Measurements from ENCODE around the gene FAM20B.
A peak's percentile ranks its signal among the peaks of the same experiment; 100 is the strongest.

FAM20B gene

DNA sequence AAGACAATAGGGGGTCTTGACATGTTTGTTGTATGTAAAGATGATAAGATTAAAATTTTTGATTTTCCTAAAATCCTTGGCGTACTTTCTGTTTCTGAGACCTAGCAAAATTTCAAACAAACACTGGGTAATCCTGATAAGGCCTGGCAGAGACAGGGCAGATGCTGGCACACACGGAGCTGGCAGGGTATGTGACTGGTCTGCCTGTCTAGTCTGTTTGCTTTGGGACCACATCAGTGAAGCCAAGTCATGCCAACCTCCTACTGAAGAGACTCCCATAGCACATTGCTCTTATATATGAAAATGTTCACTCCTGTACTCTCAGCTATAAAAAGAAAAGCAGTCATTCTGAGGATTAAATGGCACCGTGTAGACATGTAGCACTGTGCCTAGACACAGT, 70.2 kb downstream of the FAM20B start:
- DNase-seq = no peak

DNA sequence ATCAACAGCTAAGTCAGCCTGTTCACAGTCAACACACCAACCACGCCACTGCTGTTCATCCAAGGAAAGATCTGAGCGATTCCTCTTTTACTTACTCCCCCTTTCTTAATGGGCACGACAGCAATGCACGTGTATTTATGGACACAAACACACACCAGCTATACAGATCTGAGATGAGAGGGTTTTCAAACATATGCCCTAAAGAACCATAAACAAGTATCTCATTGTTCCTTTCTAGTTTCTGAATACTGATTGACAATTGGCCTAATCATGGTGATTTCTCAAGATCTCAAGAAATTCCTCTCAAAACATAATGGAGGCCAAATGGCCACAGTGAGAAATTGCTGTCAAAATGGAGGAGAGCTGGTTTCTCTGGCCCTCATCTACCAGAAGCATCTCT, 74.2 kb downstream of the FAM20B start:
- DNase-seq = no peak

DNA sequence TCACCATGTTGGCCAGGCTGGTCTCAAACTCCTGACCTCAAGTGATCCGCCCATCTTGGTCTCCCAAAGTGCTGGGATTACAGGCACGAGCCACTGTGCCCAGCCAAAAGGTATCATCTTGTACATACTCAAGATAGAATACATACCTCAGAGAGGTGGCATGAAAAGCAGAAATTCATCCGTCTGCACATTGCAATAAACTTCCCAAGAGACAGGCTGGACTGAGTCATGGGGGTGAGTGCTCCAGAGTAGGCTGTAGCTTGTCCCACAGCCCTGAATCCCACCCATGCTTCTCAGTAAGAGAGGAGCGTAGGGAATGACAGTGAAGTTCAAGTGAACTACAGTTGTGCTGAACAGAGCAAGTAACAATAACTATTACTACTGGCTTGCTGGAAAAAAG, 75.9 kb downstream of the FAM20B start:
- DNase-seq = no peak

DNA sequence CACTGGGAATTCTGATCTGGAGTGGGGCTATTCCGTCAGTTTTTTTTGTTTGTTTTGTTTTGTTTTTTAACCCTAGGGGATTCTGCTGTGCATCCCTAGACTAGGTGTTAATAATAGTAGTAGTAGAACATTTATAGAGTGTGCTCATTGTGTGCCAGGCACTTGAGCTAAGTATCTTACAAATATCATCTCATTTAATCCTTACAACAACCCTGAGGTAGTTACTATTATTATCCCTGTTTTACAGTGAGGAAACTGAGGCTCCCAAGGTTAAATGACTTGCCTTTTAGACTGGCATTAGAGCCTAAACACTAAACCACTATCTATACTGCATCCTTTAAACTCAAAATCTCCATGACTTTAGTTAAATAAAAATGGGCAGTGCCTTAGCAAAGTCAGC, 78.3 kb downstream of the FAM20B start:
- DNase-seq = no peak

DNA sequence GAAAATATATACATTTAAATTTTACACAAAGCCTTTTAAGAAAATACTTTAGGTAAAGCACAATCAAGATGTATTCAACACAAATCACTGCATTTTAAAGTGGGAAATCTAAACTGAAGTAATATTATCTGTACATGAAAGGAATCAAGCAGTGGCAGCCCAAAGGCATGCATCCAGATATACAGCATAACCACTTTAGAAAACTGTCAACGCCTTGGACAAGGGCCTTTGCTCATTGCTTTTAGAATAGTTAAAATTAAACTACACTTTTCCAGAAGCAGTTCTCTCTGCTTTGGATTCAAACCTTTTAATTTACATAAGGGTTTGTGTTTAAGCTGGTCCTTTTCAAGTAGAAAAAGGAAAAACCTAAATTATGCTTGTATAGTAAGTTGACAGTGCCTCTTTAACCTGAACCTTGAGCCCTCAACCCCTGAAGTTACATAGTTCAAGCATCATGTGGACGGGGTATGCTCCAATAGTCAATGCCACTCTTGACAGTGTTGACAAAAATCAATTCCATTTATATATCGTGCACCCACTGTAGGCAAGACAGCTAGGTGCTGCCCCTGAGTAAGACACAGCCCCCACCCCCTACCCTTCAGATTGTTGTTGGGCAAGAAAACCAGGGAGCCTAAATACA, 79.0 kb downstream of the FAM20B start:
- no peak for DNase-seq

DNA sequence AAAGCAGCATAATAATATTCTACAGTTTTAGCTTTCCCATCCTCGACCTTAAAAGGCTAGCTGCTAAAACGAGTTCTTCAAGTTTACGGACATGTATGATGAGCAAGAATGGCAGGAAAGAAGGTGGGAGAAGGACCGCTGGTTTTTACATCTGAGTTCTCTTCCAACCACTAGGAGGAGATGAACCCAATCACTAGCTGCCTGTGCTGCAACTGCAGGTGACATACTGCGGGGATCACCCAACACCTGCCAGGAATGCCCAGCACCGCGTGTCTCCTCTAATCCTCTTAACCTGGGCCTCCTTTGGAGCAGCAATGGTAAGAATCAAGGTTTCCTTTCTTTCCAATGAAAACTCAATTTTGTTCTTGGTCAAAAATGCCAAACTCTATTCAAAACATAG, 79.7 kb downstream of the FAM20B start:
- DNase-seq = no peak

DNA sequence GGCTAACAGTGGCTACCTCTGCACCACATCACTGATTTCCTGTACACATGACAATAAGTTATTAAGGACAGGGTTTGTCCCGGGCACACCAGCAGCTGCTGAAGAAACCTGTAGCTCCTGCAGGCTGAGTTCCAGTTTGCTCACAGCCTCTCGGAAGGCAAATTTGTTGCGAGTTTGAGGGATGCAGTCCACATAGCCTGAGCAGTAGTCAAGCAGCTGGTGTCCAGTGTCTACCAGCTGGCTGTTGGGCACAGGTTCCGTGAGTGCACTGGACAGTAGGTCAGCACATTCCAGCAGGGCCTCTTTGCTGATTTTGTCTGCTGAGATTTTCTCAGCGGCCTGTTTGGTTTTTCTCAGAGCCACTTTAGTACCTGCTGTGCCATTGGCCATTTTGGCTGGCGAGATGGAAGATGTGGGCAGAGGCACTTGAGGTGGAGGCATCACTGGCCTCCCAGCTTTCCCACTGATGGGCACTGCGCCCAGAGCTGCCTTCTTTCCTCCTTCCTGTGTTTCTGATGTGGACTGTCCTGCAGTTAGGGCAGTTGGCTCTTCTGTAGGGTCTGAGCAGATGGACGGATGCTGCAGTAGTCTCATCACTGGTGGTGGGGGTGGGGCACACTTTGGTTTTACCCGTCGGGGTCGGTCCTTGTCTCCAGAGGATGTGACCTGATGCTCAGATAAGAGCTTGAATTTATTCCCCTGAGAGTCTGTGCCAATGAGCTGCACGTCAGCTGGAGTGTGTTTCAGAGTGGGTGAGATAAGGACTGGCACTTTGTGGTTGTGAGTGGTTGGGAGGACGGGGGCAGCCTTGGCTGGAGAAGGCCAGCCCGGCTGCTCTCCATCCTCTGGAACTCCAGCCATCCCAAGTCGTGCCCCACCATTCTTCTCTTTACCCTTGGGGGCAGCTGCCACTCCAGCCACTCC, 82.3 kb downstream of the FAM20B start:
- DNase-seq = no peak

DNA sequence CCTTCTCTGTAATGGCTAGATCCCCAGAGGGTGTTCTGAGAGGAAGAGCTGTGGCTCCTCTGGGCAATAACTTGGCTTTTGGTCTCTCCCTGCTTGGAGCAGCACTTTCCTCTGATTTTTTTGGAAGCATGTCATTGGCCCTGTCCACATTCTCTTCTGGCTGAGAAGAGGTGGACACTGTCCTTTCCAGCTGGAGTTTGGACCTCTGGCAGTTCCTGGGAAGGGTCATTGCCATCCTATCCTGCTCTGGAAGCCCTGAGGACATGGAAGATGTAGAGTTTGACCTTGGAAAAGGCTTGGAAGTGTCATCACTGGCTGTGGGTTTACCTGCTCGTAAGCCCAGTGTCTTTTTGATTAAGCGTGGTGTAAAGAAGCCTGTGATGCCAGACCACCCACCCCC, 83.0 kb downstream of the FAM20B start:
- DNase-seq = no peak

DNA sequence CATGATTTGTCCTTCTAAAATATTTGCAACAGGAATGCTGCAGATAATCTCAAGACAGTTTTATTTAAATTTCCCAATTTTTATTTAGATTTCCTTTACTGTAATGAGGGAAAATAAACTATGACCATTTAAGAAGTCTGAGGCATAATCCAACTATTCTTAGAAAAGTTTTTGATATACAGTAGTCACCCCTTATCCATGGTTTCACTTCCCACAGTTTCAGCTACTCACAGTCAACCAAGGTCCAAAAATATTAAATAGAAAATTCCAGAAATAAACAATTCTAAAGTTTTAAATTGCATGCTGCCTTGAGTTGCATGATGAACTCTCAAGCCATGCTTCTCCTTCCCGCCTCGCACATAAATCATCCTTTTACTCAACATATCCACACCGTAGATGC, 89.5 kb downstream of the FAM20B start:
- no peak for DNase-seq

DNA sequence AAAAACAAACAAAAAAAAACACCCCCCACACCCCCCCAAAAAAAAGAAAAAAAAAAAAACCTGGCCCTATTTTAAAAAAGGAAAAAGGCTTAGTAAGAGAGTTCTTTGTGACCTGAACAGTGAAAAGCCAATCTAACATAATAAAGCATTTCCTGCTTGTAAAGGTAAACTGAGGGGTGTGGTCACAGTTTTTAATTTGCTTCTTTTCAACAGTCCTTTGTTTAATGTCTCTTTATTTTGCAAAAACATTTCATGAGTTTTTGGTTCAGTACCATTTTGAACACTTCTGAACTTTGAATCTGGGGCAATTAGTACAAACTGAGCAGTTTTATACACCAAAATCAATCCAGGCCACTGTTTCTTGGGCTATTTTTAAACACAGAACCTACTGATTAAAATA, 93.8 kb downstream of the FAM20B start:
- no peak for DNase-seq

DNA sequence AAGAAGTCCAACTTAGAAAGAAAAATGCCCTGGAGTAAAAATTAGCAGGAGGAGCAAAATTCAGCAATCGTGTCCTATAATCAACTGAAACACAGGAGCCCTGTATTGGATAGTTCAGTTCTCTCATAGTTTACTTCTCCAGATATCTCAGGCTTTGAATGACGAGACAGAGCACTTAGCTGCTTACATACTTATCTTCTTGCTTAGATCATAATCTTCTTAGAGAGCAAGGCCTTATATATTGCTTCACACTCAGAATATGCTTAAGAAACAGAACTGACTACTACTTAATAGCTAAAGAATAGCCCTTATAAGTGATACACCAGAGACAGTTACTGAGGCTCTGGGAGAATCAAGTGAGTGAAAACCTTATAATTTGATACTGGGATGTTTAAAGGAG, 95.0 kb downstream of the FAM20B start:
- no peak for DNase-seq

DNA sequence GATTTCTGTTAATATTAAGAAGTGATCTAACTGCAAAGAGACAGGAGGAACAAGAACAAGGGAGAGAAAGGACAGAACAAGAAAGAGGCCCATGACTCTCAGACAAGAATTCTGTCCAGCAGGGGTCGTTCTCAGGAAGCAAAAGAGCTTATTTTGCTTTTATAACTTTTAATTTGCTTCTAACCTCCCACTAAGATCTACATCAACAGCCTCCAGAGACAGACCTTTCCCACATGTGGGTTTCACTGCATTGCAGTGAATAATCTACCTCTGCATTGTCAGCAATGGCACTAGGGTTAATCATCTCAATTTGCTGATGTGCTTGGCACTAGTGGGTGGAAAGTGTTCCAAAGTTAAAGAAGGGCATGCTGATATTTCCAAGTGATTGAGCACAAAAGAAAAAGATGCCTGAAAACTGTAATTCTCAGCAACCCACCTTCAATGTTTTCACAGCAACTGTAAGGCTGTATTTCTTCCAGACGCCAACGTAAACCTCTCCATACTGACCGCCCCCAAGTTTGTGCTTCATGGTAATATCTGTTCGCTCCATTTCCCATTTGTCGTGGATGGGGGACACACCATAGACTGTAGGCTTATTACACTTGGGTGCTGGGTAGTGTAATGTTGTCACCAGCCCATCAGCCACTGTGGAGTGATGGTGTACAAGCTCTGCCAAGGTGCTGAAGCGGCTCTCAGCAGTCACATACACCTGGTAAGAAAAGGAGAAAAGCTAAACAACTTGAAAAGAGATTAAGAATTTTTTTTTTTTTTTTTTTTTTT, 95.7 kb downstream of the FAM20B start:
- peak; percentile 1 for DNase-seq

DNA sequence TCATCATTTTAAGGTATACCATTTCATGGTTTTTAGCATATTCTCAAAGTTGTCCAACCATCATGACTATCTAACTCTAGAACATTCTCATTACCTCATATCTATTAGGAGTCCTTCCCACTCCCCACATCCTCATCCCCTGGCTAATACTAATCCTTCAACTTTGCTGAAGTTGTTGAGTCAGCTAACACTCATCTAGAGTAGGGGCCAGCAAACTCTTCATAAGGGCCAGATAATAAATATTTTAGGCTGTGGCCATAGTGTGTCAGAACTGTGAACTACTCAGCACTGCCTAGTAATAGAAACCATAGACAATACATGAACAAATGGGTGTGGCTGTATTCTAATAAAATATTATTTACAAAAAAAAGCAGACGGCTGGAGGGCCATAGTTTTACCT, 99.2 kb downstream of the FAM20B start:
- DNase-seq = no peak

Data from NCI-H1436 (cell line).